Sigmoid colon (tissue), 7 donors: ENCODE results near the gene SV2B. TPM values are rescaled to one million over a fixed set of nuclear protein-coding genes. Genes with fewer than 3 reads are reported as not detected.

Experiments used
- DNase-seq: peaks from one replicate; pipeline ENCODE4 v3.0.0-alpha.2; 2019
- H3K27ac ChIP-seq, 4 donors: fragments of 200-600 bp; sonication (generic); one replicate each; pipeline ENCODE4 v1.5.1; 2016 to 2019; ENCODE audit warnings: mild to moderate bottlenecking in 1 of 4
- H3K27me3 ChIP-seq, 3 donors: fragments of 200-600 bp; sonication (generic); one replicate each; pipeline ENCODE4 v1.5.1; 2019; ENCODE audit warnings: mild to moderate bottlenecking in 1 of 3
- H3K36me3 ChIP-seq, 4 donors: fragments of 200-600 bp; sonication (generic); one replicate each; pipeline ENCODE4 v1.5.1; 2016 to 2019
- H3K4me1 ChIP-seq, 4 donors: fragments of 200-600 bp; sonication (generic); one replicate each; pipeline ENCODE4 v1.5.1; 2017 to 2019
- H3K4me3 ChIP-seq, 4 donors: fragments of 200-600 bp; sonication (generic); one replicate each; pipeline ENCODE4 v1.5.1; 2017 to 2019; ENCODE audit warnings: mild to moderate bottlenecking in 2 of 4, moderate library complexity in 1 of 4
- H3K9me3 ChIP-seq, 4 donors: fragments of 200-600 bp in 3 of 4; sonication (generic) in 3 of 4; one replicate each; pipeline versions ENCODE4 v1.5.1 to v1.6.1; 2013 to 2019
- EP300 ChIP-seq, 4 donors: sonication (generic); formaldehyde crosslinking; IDR thresholded peaks; one replicate each; pipeline ENCODE4 v1.6.1; 2017; ENCODE audit warnings: antibody characterized with exemption in 4 of 4
- POLR2A ChIP-seq, 2 donors: fragments of 450-650 bp; IDR thresholded peaks; one replicate each; pipeline ENCODE4 v1.6.1; 2016; ENCODE audit warnings: antibody characterized with exemption in 2 of 2, mild to moderate bottlenecking in 2 of 2, moderate library complexity in 2 of 2
- POLR2AphosphoS5 ChIP-seq, 4 donors: sonication (generic); formaldehyde crosslinking; IDR thresholded peaks; one replicate each; pipeline ENCODE4 v1.6.1; 2017; ENCODE audit warnings: antibody characterized with exemption in 4 of 4
- WGBS, 2 donors: extraction: QIAGEN DNeasy Blood & Tissue Kit; methylation state at CpG; one replicate each; pipeline ENCODE4 v1.1.7; 2013; 5-methylcytosine and 5-hydroxymethylcytosine counted together
- intact Hi-C: fragments of 100-400 bp; cut with DNase I; formaldehyde crosslinking; loops from one replicate; pipeline ENCODE4 v1.15.1; 2023
- polyA plus RNA-seq, 3 donors: library from polyadenylated mRNA; stranded (reverse); fragments of 200-250 nt; gene quantifications; one replicate each; pipeline ENCODE4 v1.2.3, GENCODE V29; 2013
- total RNA-seq, 4 donors: library from RNA; depleted of rRNA; stranded (reverse); fragments of >200 nt; gene quantifications; one replicate each; pipeline ENCODE4 v1.1.0, GENCODE V29; 2016
- TF ChIP-seq, protein P1 (sequence below), 4 experiments: fragments of 450-650 bp in 3 of 4; fragments of 200-600 bp in 1 of 4; IDR thresholded peaks; one replicate each; pipeline ENCODE4 v1.5.1; 2016 to 2019; ENCODE audit warnings: antibody characterized with exemption in 4 of 4, mild to moderate bottlenecking in 3 of 4, moderate library complexity in 2 of 4
- donor health status: healthy with polysubstance abuse.
- donor health status: Bipolar disorder and iron deficiency.
- donor health status: healthy.

SV2B gene
- total and polyA plus RNA-seq, 7 donors, result 2.0 to 5.0 (median 3.1) TPM; not detected in 2

DNA sequence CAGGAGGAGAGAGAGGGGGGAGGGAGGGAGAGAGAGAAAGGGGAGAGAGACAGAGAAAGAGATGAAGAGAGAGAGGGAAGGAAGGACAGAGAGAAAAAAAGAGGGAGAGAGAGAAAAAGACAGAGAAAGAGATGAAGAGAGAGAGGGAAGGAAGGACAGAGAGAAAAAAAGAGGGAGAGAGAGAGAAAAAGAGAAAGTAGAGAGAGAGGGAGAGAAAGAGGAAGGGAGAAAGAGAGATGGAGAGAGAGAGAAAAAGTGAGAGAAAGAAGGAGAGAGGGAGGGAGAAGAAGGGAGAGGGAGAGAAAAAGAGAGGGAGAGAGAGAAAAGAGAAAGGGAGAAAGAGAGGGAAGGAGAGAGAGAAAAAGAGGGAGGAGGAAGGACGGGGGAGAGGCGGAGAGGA, 204.2 kb downstream of the SV2B start:
- no peaks in the 10 kb centered on the region for H3K9me3 ChIP-seq
- no peak for DNase-seq
- peaks cover 0 to 17% (median 13%) of the 10 kb centered on the region in 3 donors for H3K27me3 ChIP-seq
- H3K4me1 ChIP-seq, result peaks cover 0 to 8% (median 2%) of the 10 kb centered on the region in 4 donors
- WGBS, 2 donors, result 86 to 96% methylated on average over 2 of the region's 2 CpGs
- TF ChIP-seq, protein P1, sequence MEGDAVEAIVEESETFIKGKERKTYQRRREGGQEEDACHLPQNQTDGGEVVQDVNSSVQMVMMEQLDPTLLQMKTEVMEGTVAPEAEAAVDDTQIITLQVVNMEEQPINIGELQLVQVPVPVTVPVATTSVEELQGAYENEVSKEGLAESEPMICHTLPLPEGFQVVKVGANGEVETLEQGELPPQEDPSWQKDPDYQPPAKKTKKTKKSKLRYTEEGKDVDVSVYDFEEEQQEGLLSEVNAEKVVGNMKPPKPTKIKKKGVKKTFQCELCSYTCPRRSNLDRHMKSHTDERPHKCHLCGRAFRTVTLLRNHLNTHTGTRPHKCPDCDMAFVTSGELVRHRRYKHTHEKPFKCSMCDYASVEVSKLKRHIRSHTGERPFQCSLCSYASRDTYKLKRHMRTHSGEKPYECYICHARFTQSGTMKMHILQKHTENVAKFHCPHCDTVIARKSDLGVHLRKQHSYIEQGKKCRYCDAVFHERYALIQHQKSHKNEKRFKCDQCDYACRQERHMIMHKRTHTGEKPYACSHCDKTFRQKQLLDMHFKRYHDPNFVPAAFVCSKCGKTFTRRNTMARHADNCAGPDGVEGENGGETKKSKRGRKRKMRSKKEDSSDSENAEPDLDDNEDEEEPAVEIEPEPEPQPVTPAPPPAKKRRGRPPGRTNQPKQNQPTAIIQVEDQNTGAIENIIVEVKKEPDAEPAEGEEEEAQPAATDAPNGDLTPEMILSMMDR (IDR thresholded peaks at IDR 0.05), result no peak
- TF ChIP-seq POLR2A (IDR thresholded peaks at IDR 0.05) (no peak), EP300 (IDR thresholded peaks at IDR 0.05) (no peak), POLR2AphosphoS5 (IDR thresholded peaks at IDR 0.05) (no peak)
- H3K36me3 ChIP-seq, result no peaks in the 10 kb centered on the region
- intact Hi-C loops, result loop anchor here (10.0 kb wide), 2 partner anchors 61 to 1411 kb away; no protein-coding TSS in a partner anchor
- no peak overlapping the region for H3K27ac ChIP-seq
- no peak overlapping the region for H3K4me3 ChIP-seq

DNA sequence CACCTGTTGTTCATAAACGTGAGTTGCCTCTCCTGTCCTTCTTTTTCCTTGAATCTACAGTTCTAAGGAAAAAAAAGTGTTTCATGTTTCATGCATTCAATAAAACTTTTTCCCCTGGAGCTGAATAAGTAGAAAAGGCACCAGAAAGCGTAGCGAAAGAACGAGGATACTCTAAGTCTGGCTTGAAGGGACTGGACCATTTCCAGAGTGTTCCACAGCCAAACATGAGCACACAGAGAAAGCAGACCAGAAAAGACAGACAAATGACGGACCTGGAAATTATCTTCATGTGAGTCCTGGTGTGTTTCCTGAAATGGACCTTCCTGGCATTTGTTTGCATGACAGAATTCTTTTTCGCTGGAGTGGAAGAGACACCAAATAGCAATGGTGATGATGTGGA, 204.7 kb downstream of the SV2B start:
- TF ChIP-seq, protein P1 (IDR thresholded peaks at IDR 0.05), result no peak
- TF ChIP-seq EP300 (IDR thresholded peaks at IDR 0.05) (no peak), POLR2AphosphoS5 (IDR thresholded peaks at IDR 0.05) (no peak), POLR2A (IDR thresholded peaks at IDR 0.05) (no peak)
- H3K27me3 ChIP-seq, result peaks cover 0 to 17% (median 13%) of the 10 kb centered on the region in 3 donors
- H3K4me3 ChIP-seq, result no peak overlapping the region
- H3K9me3 ChIP-seq, result no peaks in the 10 kb centered on the region
- peaks cover 0 to 8% (median 2%) of the 10 kb centered on the region in 4 donors for H3K4me1 ChIP-seq
- 80 to 82% methylated on average over 6 of the region's 6 CpGs for WGBS, 2 donors
- no peak for DNase-seq
- H3K27ac ChIP-seq, result no peak overlapping the region
- intact Hi-C loops, result loop anchor here (10.0 kb wide), 2 partner anchors 60 to 1410 kb away; no protein-coding TSS in a partner anchor
- H3K36me3 ChIP-seq, result no peaks in the 10 kb centered on the region

DNA sequence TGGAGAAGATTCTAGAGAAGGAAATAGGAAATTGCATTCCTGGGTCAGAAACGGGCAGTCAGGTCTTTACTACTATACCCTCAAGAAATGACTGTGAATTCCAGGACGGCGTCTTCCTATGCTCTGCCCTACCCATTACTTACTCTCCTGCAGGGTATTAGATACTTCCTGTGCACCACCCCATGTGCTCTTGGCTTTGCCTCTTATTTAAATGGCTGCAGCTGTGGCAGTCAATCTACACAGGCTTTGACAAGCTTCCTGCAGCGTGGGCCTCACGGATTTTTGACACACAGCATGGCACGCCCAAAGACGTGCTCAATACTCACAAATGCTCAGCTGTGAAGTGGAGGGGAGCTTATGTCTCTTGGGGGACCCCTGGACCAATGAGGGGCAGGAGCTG, 206.1 kb downstream of the SV2B start:
- intact Hi-C loops, result loop anchor here (10.0 kb wide), 2 partner anchors 59 to 1409 kb away; no protein-coding TSS in a partner anchor
- TF ChIP-seq POLR2AphosphoS5 (IDR thresholded peaks at IDR 0.05) (no peak), EP300 (IDR thresholded peaks at IDR 0.05) (no peak), POLR2A (IDR thresholded peaks at IDR 0.05) (no peak)
- TF ChIP-seq, protein P1 (IDR thresholded peaks at IDR 0.05), result no peak

DNA sequence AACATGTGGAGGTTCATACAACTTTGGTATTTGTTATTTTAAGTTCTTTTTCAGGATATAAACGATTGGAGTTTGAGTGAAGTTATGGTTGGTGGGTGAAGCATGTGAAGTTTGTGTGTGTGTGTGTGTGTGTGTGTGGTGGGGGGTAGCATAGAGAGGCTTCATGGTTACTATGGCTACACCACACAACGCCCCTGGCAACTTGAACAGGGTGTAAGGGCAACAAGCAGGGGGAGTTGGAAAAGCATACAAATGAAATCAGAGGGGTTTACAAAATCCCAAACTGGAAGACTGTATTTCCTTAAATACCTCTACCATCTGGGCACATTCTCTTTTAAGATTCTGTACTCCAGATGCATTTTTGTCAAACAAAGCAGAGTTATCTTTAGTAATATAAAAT, 207.5 kb downstream of the SV2B start:
- H3K27ac ChIP-seq, result no peak overlapping the region
- H3K4me3 ChIP-seq, result no peak overlapping the region
- intact Hi-C loops, result loop anchor here (10.0 kb wide), 2 partner anchors 57 to 1407 kb away; no protein-coding TSS in a partner anchor
- peaks cover 0 to 17% (median 13%) of the 10 kb centered on the region in 3 donors for H3K27me3 ChIP-seq
- H3K36me3 ChIP-seq, result no peaks in the 10 kb centered on the region
- no peaks in the 10 kb centered on the region for H3K9me3 ChIP-seq
- 62 to 79% methylated on average over 2 of the region's 2 CpGs for WGBS, 2 donors
- TF ChIP-seq POLR2AphosphoS5 (IDR thresholded peaks at IDR 0.05), result no peak
- TF ChIP-seq, protein P1 (IDR thresholded peaks at IDR 0.05), result no peak
- no peak for TF ChIP-seq POLR2A (IDR thresholded peaks at IDR 0.05)
- TF ChIP-seq EP300 (IDR thresholded peaks at IDR 0.05), result no peak
- DNase-seq, result no peak
- H3K4me1 ChIP-seq, result peaks cover 0 to 6% (median 2%) of the 10 kb centered on the region in 4 donors

More for the DNA sequence above, 206.1 kb downstream of the SV2B start:
- Histone ChIP-seq H3K9me3 (no peaks in the 10 kb centered on the region), H3K36me3 (no peaks in the 10 kb centered on the region), H3K4me3 (no peak overlapping the region), H3K27ac (no peak overlapping the region), H3K4me1 (peaks cover 0 to 8% (median 2%) of the 10 kb centered on the region in 4 donors), H3K27me3 (peaks cover 0 to 17% (median 13%) of the 10 kb centered on the region in 3 donors)
- no peak for DNase-seq
- WGBS, 2 donors, result 87 to 88% methylated on average over 7 of the region's 7 CpGs
